GM19099 (cell line): Measurements from ENCODE around the gene EXOC2.

Experiments
- POLR2A ChIP-seq: IDR thresholded peaks from 3 replicates; pipeline ENCODE4 v1.6.1; 2011; ENCODE audit warnings: low read depth; ENCODE audit not compliant: insufficient read length; ENCODE audit errors: extremely low read depth

The EXOC2 gene

DNA sequence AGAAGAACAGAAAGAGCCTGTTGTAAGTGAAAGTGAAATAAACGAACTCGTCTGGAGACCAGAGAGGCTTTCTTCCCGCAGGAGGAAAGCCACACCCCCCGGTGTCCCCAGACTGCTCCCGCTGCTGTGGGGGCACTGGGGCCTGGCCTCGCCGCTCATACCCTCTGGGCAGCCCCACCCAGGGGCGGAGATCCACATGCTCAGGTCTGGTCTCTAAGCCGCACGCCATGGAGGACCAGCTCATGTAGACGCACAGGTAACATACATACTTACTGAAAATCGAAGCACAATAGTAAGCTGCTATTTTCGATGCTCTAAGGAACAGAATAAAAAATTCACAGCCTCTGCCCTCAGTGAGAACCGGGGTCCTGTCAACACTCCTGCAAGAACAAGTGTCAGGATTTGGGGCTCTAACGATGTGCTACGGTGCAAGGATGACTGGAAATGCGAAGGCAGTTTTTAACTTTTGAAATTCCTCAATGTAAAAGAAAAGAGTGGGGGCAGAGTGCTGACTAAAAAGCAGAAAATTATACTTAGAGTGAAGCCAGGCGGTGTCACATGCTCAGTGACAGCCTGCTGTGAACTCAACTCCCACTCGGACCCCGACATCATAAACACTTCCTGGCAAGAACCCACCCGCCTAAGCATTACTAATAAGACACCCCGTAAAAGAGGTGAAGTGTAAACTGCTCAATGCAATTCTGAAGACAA lies 190.9 kb downstream of the EXOC2 start:
- no peak for TF ChIP-seq POLR2A

DNA sequence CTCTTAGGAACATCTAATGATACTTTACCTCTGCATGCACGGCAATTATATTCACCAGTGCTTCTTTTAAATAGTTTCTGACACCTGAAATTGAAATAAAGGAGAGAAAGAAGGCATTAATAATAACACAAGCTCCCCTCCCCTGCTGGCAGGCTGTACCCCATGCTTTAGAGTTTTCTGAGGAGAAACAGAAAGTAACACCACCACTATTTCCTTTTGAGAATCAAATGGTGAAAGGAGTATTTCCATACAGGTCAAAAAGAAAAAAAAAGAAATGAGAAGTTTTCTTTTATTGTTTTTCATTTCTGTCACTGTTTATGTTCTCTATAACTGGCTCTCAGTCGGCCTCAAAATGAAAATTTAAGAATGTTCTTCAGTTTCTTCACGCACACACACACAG lies 193.3 kb downstream of the EXOC2 start:
- no peak for TF ChIP-seq POLR2A

DNA sequence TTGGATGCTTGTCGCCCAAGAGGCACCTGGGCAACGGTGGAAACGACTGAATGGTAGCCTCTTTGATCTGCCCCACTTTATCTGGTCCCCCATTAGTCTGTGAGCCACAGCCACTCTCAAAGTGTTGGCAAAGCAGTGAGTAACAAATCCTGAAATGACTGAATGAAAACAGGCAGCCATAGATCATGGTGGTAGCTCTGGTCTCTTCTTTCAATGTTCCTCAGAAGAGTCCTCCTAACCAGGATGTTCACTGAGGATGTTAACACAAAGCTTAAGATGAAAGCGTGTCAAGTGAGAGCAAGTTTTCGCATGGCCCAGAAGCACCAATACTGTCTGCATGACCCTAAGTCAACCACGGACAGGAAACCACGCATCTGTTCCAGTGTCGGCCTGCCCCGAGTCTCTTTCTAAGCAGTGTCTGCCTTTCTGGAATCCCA lies 194.1 kb downstream of the EXOC2 start:
- TF ChIP-seq POLR2A = no peak

DNA sequence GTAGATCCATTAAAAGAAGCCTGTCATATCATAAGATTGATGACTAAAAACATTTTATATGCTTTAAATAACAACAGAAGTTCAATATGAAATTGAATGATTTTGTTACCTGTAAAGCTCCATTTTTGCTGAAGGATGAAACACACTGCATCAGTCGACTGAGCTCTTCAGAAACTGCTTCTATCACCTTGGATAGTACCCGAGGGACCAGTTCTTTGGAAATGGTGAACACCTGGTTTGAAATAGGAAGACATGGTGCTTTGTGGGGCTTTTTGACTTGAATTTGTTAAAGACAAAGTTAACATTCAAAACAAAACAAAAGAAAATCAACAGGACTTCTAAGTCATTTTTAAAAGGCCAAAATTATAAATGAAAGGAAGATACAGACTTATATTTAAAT lies 195.7 kb downstream of the EXOC2 start:
- no peak for TF ChIP-seq POLR2A

DNA sequence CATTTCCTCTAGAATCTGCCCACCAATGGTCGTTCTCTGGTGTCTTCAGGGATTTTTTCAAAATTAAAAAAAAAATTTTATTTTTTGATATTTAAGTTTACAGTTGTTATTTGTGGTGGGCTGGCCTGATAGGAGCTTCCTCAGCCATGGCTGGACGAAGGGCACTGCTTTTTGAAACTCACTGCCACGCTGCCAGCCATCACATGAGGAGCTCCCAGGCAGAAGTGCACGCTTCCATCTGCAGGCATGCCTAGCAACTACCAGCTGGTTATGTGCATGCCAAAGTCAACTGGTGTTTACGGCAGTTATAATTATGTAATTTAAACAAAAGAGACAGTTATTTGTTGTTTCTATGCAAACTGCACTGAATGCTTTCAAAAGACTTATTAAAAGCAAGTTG lies 196.3 kb downstream of the EXOC2 start:
- TF ChIP-seq POLR2A = no peak

DNA sequence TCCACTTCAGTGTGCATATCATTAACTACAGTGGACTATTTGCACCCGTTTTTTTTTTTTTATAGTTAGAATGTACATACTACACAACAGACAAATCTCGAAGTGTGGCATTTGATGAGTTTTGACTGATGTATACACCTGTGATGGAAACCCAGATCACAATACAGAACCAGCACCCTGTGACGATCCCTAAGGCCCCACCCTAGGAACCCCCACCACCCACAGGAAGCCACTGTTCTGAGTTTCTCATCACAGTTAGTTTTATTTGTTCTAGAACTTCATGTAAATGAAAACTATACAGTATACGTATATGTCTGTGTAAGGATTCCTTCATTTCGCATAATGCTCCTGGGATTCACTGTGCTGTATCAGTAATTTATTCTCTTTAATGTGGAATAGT lies 198.5 kb downstream of the EXOC2 start:
- no peak for TF ChIP-seq POLR2A

DNA sequence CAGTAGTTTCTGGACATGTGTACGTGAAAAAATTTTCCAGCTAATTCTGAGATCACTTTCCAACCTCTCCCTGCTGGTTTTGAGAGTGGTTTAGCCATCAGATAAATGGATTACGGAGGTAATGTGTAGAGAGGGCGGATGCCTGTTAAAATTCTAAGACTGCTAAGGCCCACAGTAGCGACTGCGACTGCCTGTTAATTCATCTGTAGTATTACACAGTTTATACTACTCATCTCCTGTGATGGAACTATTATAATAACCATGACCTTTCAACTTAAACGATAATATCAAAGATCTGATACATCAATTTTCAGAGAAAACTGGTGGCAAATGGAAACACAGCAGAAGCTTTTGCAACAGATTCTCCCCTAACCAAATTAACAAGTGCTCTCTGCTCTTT lies 199.1 kb downstream of the EXOC2 start:
- TF ChIP-seq POLR2A = no peak

DNA sequence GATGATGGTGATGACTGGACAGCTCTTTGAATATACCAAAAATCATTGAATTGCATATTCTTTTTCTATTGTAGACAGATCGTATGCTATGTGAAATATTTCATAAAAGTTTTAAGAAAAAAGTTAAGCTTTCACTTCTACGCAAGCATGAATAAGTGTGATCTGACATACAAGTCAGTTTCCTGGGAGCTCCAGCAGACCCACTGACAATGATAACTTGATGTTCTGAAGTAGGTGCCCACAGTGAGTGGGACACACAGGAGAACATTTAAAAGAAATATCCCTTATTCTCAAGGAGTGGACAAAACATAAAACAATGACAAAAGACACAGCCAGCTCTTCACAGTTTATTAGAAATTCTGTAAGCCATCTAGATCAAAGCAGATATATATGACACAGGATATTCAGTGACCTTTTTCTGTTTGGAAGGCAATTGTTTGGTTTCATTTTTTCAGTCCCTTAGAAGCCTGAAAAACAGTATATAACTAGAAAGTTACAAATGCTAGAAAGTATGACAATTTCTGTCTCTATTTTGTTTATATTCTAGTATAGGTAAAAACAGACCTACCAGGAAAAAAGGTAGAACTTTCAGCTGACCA lies 200.0 kb downstream of the EXOC2 start:
- no peak for TF ChIP-seq POLR2A

DNA sequence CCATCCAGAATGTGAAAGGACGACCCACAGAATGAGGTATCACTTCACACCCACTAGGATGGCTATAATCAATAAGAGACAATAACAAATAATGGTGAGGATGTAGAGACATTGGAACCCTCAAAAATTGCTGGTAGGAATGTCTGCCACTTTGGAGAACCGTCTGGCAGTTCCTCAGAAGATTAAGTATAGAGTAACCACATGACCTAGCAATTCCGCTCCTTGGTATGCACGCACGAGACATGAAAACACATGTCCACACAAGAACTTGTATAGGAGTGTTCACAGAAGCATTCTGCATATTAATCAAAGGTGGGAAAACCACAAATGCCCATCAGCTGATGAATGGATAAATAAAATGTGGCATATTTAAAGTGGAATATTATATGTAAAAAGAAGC lies 200.8 kb downstream of the EXOC2 start:
- no peak for TF ChIP-seq POLR2A

DNA sequence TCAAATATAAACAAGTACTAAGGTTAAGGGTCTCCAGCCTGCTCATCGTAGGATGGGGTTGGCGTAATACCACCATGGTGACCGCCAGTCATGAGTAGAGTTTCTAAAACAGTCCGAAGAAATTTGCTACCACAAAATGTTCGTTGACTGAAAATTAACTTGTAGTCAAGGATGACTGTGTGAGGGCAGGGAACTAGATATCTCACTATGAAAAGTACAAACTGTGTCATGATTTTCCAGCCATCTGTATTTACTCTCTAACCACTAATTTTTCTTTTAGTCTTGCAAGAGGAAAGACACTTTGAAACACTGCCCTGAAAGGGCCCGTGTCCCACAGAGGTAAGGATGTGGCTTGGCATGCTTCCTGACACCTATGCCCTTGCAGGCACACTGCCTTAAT lies 201.7 kb downstream of the EXOC2 start:
- TF ChIP-seq POLR2A = no peak

DNA sequence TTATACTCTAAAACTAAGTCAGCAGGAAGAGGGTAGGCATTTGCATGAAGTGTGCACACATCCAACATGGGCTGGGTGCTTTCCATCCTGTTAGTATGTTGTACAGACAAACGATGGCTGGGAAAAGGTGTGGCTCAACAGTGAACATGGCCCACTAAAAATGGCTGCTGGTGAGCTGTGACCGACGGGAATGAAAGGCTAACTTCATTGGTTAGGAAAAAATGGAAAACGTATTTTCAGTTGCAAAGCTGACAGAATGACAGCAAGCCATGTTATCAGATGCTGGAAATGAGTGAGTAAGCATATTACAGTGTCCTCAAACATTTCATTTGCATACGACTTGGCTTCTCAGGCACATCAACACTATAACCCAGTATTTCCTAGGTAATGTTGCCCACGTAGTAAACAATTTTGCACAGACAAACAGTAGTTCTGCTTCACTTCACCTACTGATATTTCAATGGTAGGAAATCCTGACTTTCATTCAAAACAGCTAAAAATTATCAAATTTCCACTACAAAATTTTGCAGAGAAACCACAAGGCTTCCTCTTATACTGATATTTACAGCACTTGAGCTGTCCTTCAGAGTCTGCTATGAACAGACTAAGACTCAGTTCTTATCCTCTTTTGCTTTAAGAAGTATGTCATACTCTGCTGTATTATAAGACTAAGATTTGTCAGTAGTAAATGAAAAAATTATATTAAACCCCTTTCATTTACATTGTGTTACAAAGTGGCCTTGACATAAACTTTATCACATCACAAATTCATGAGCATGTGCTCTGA lies 202.5 kb downstream of the EXOC2 start:
- no peak for TF ChIP-seq POLR2A

DNA sequence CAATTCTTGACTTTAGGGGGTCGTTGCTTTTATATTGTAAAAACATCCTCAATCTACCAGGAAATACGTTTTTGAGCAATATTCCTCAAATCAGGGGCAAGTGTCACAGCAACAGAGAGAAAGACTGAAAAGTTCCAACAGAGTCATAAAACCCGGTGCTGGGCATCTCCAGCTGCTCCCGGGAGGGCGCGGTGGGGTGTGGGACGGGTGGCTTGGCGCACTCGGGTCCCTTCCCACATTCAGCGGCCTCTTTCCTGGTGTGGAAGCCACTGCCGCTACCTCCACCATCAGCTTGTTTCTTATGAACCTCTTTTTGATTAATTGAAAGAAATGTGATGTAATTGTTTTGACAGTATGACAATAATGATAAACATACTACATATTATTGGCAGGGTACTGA lies 203.2 kb downstream of the EXOC2 start:
- no peak for TF ChIP-seq POLR2A

DNA sequence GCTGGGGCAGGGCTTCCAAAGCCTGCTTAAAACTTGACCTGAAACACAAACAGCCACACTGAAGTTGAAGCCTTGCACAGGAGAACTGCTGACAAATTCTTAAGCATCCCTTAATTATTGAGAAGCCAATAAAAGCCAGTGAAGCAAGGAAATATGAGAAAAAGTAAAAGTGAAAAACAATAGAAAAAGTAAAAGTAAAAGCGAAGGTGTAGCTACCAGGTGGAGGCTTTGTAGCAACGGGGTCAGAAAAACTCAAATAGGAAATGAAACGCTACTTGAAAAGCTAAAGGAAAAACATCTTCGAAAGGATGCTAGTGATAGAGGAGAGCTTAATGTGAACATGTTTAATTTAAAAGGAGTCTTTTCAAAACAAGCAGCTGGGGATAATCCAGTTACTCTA lies 203.9 kb downstream of the EXOC2 start:
- no peak for TF ChIP-seq POLR2A

DNA sequence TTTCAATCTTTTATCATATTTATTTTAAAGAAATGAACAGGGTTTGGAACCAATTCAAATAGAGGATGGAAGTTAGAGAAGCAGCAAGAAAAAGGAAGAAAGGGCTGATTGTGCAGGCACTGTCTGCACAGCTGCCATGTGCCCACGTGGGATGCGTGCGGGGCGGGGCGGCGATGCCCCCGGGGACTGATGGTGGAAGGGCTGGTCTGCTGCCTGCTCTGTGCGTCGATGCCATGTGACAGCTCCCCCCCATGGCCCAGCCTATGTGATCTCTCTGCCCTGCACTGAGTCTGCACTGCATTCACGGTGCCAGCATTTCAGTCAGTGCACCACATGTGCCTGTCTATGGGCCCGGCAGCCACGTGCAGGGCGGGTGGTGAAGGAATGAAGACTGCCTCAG lies 205.0 kb downstream of the EXOC2 start:
- no peak for TF ChIP-seq POLR2A

DNA sequence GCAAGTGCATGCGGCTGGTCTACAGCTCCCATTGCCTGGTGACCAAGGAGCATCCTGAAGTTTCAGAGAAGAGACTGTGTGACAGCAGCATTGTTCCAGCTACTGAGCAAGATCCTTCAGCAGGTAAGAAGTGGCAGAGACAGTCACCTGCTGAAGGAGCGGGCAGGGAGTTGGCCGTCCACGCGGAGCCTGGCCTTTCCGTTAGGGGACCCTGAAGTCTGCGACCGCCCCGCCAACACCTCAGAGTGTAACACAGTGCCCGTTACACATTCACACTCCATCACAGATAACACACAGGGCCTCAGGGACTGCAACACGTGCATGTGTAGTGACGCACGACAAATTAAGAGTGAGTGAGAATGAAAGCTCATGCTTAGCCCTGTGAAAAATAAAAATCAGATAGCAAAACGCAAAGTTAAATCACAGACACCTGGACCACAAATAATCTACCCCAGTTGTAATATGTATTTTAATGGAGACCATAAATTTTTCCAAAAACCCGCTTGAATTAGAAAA lies 207.2 kb downstream of the EXOC2 start:
- TF ChIP-seq POLR2A = no peak

DNA sequence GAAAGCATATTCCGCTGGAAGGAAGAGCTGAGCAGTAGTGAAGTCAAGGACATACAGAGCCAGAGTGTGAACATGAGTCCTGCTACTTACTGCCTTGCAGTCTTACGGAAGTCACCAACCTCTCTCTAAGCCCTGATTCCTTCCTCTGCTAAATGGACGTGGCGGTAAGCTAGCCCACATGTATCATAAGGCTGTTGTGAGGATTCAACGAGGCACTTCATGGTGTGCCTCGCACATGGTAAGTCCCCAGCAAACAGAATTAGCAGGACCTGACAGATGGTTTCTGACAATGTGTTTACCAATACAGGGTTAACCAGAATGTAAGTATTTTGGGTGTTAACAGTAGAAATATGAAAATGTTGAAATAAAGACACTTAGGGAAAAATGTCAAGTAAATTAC lies 208.2 kb downstream of the EXOC2 start:
- TF ChIP-seq POLR2A = no peak
